Mononuclear cell (primary cell): ENCODE data around the gene CRYBG2. TPM values are rescaled to one million over a fixed set of nuclear protein-coding genes. Genes with fewer than 3 reads are reported as not detected.
"Not testable (repeated sequence)": the region's sequence is repeated elsewhere in the genome, so short reads cannot be mapped to it uniquely, and the experiment has no call there.

Experiments used
- H3K27me3 ChIP-seq: 2 replicates; pipeline ENCODE4 v1.6.0; 2011; ENCODE audit warnings: low read length, control low read depth; ENCODE audit not compliant: insufficient read depth
- H3K4me1 ChIP-seq: 2 replicates; pipeline ENCODE4 v1.5.1; 2011; ENCODE audit warnings: mild to moderate bottlenecking, low read length, control low read depth; ENCODE audit not compliant: insufficient read depth
- H3K4me3 ChIP-seq: 2 replicates; pipeline ENCODE4 v1.5.1; 2011; ENCODE audit warnings: mild to moderate bottlenecking, low read length, moderate library complexity
- H3K9me3 ChIP-seq: 2 replicates; pipeline ENCODE4 v1.5.1; 2011; ENCODE audit warnings: low read depth, mild to moderate bottlenecking, control low read depth, low read length
- total RNA-seq: library from RNA; depleted of rRNA; stranded (reverse); fragments of >200 nt; gene quantifications from one replicate; pipeline ENCODE4 v1.2.3, GENCODE V29; 2012

Gene CRYBG2
- total RNA-seq, 1 donor: 0.10 TPM

- Histone ChIP-seq H3K4me3 (no peak overlapping the region), H3K4me1 (peaks cover 85% of the 10 kb centered on the region)
Observed at GRCh38 chr1:26376050-26376449, 22.1 kb upstream of the CRYBG2 start.

GRCh38 chr1:26375081-26375480 is 21.2 kb upstream of the CRYBG2 start:
- Histone ChIP-seq H3K27me3 (no peaks in the 10 kb centered on the region), H3K4me3 (no peak overlapping the region), H3K9me3 (no peaks in the 10 kb centered on the region), H3K4me1 (peaks cover 95% of the 10 kb centered on the region)

More at GRCh38 chr1:26376050-26376449, 22.1 kb upstream of the CRYBG2 start:
- Histone ChIP-seq H3K27me3 (no peaks in the 10 kb centered on the region), H3K9me3 (no peaks in the 10 kb centered on the region)

GRCh38 chr1:26374361-26374760 is 20.4 kb upstream of the CRYBG2 start:
- H3K4me3 ChIP-seq, H3K9me3 ChIP-seq, H3K27me3 ChIP-seq: not testable (repeated sequence)
- peaks cover 97% of the 10 kb centered on the region for H3K4me1 ChIP-seq

- no peak overlapping the region for H3K4me3 ChIP-seq
- peaks cover 91% of the 10 kb centered on the region for H3K4me1 ChIP-seq
Observed at GRCh38 chr1:26373789-26374188, 19.9 kb upstream of the CRYBG2 start.

GRCh38 chr1:26373281-26373680 is 19.4 kb upstream of the CRYBG2 start:
- no peak overlapping the region for H3K4me3 ChIP-seq
- no peaks in the 10 kb centered on the region for H3K27me3 ChIP-seq
- H3K4me1 ChIP-seq: peaks cover 86% of the 10 kb centered on the region
- no peaks in the 10 kb centered on the region for H3K9me3 ChIP-seq

More at GRCh38 chr1:26373789-26374188, 19.9 kb upstream of the CRYBG2 start:
- Histone ChIP-seq H3K9me3 (no peaks in the 10 kb centered on the region), H3K27me3 (no peaks in the 10 kb centered on the region)

- not testable (repeated sequence) for H3K9me3 ChIP-seq, H3K4me3 ChIP-seq
- H3K4me1 ChIP-seq: peaks cover 79% of the 10 kb centered on the region
Observed at GRCh38 chr1:26372611-26373010, 18.7 kb upstream of the CRYBG2 start, which contains the start of gene ZNF683. ZNF683 (minus strand) TSS chr1:26372750; CDS start chr1:26368571, 4,179 bp downstream.

GRCh38 chr1:26372039-26372438 is 18.1 kb upstream of the CRYBG2 start:
- no peak overlapping the region for H3K4me3 ChIP-seq
- no peaks in the 10 kb centered on the region for H3K9me3 ChIP-seq
- peaks cover 74% of the 10 kb centered on the region for H3K4me1 ChIP-seq
- no peaks in the 10 kb centered on the region for H3K27me3 ChIP-seq

More at GRCh38 chr1:26372611-26373010, 18.7 kb upstream of the CRYBG2 start, which contains the start of gene ZNF683:
- H3K27me3 ChIP-seq: not testable (repeated sequence)

GRCh38 chr1:26370591-26371382 is 16.9 kb upstream of the CRYBG2 start:
- Histone ChIP-seq H3K27me3 (no peaks in the 10 kb centered on the region), H3K9me3 (no peaks in the 10 kb centered on the region), H3K4me3 (no peak overlapping the region), H3K4me1 (peaks cover 63% of the 10 kb centered on the region)

- Histone ChIP-seq H3K9me3 (no peaks in the 10 kb centered on the region), H3K4me1 (peaks cover 48% of the 10 kb centered on the region), H3K4me3 (no peak overlapping the region), H3K27me3 (peaks cover 5% of the 10 kb centered on the region)
Observed at GRCh38 chr1:26368486-26368885, 14.6 kb upstream of the CRYBG2 start.

GRCh38 chr1:26368006-26368405 is 14.1 kb upstream of the CRYBG2 start:
- no peak overlapping the region for H3K4me3 ChIP-seq
- H3K27me3 ChIP-seq: peaks cover 5% of the 10 kb centered on the region
- no peaks in the 10 kb centered on the region for H3K9me3 ChIP-seq
- H3K4me1 ChIP-seq: peaks cover 47% of the 10 kb centered on the region

- Histone ChIP-seq H3K4me1 (peaks cover 41% of the 10 kb centered on the region), H3K27me3 (peaks cover 5% of the 10 kb centered on the region), H3K9me3 (no peaks in the 10 kb centered on the region), H3K4me3 (no peak overlapping the region)
Observed at GRCh38 chr1:26367441-26367840, 13.5 kb upstream of the CRYBG2 start.

- H3K4me1 ChIP-seq: peaks cover 28% of the 10 kb centered on the region
- no peak overlapping the region for H3K4me3 ChIP-seq
- no peaks in the 10 kb centered on the region for H3K9me3 ChIP-seq
- peaks cover 22% of the 10 kb centered on the region for H3K27me3 ChIP-seq
Observed at GRCh38 chr1:26364956-26365355, 11.0 kb upstream of the CRYBG2 start.

- H3K4me1 ChIP-seq: peaks cover 26% of the 10 kb centered on the region
- H3K27me3 ChIP-seq: peaks cover 30% of the 10 kb centered on the region
- no peaks in the 10 kb centered on the region for H3K9me3 ChIP-seq
- no peak overlapping the region for H3K4me3 ChIP-seq
Observed at GRCh38 chr1:26363549-26364448, 9.9 kb upstream of the CRYBG2 start.

GRCh38 chr1:26362331-26362730 is 8.4 kb upstream of the CRYBG2 start:
- H3K4me1 ChIP-seq: peaks cover 26% of the 10 kb centered on the region
- H3K4me3 ChIP-seq: no peak overlapping the region

GRCh38 chr1:26361605-26362122 is 7.7 kb upstream of the CRYBG2 start:
- Histone ChIP-seq H3K27me3 (peaks cover 35% of the 10 kb centered on the region), H3K4me1 (peaks cover 26% of the 10 kb centered on the region), H3K4me3 (no peak overlapping the region), H3K9me3 (no peaks in the 10 kb centered on the region)

More at GRCh38 chr1:26362331-26362730, 8.4 kb upstream of the CRYBG2 start:
- H3K9me3 ChIP-seq: no peaks in the 10 kb centered on the region
- H3K27me3 ChIP-seq: peaks cover 35% of the 10 kb centered on the region
